Measurements from ENCODE around the gene PAX9.

PAX9 gene

GRCh38 chr14:36647824-36648753 is 13.6 kb upstream of the PAX9 start:
- H3K4me3 ChIP-seq (ENCODE audit: low read depth, low read length), result peak overlapping the region; percentile 52
- peak; percentile 60 for TF ChIP-seq CTCF (IDR thresholded peaks at IDR 0.05; ENCODE audit: insufficient read depth, low read length, missing control alignments)
- no peak for DNase-seq (ENCODE audit: low read depth, low spot score)
- ChIA-PET CTCF (interaction anchor here (0.8 to 9.7 kb wide), 33 partner anchors 8 to 661 kb away, joined by 3 to 168 read pairs (median 3); no protein-coding TSS in a partner anchor), POLR2A (no interaction called here)

- no peak for TF ChIP-seq CTCF (IDR thresholded peaks at IDR 0.05; ENCODE audit: insufficient read depth, low read length, missing control alignments)
- POLR2A ChIA-PET, result no interaction called here
- no peak overlapping the region for H3K4me3 ChIP-seq (ENCODE audit: low read depth, low read length)
- CTCF ChIA-PET, result interaction anchor here (1.0 to 9.7 kb wide), 7 partner anchors 95 to 581 kb away, joined by 3 to 168 read pairs (median 7); no protein-coding TSS in a partner anchor
- DNase-seq (ENCODE audit: low read depth, low spot score), result no peak
Observed at GRCh38 chr14:36649872-36650650, 11.6 kb upstream of the PAX9 start.

- H3K4me3 ChIP-seq (ENCODE audit: low read depth, low read length), result no peak overlapping the region
- no peak for TF ChIP-seq CTCF (IDR thresholded peaks at IDR 0.05; ENCODE audit: insufficient read depth, low read length, missing control alignments)
- CTCF ChIA-PET, result interaction anchor here (0.8 to 9.7 kb wide), 3 partner anchors 497 to 582 kb away, joined by 3 to 168 read pairs (median 4); no protein-coding TSS in a partner anchor
- DNase-seq (ENCODE audit: low read depth, low spot score), result no peak
- POLR2A ChIA-PET, result no interaction called here
Observed at GRCh38 chr14:36652542-36653201, 9.0 kb upstream of the PAX9 start.

GRCh38 chr14:36653413-36653812 is 8.2 kb upstream of the PAX9 start:
- no peak for TF ChIP-seq CTCF (IDR thresholded peaks at IDR 0.05; ENCODE audit: insufficient read depth, low read length, missing control alignments)
- ChIA-PET CTCF (interaction anchor here (1.1 kb wide), 1 partner anchor 497 kb away, joined by 4 read pairs; no protein-coding TSS in a partner anchor), POLR2A (no interaction called here)
- no peak overlapping the region for H3K4me3 ChIP-seq (ENCODE audit: low read depth, low read length)
- no peak for DNase-seq (ENCODE audit: low read depth, low spot score)

GRCh38 chr14:36653962-36654793 is 7.5 kb upstream of the PAX9 start:
- no peak overlapping the region for H3K4me3 ChIP-seq (ENCODE audit: low read depth, low read length)
- CTCF ChIA-PET, result interaction anchor here (0.9 to 1.2 kb wide), 3 partner anchors 8 to 496 kb away, joined by 3 to 4 read pairs (median 3); no protein-coding TSS in a partner anchor
- POLR2A ChIA-PET, result no interaction called here
- DNase-seq (ENCODE audit: low read depth, low spot score), result no peak
- TF ChIP-seq CTCF (IDR thresholded peaks at IDR 0.05; ENCODE audit: insufficient read depth, low read length, missing control alignments), result no peak
